Measurements from ENCODE around the gene PCYT1A. TPM values are rescaled to one million over a fixed set of nuclear protein-coding genes. Genes with fewer than 3 reads are reported as not detected.
"Not testable (repeated sequence)": the region's sequence is repeated elsewhere in the genome, so short reads cannot be mapped to it uniquely, and the experiment has no call there.

Gene PCYT1A
- total RNA-seq, 1 donor from 2014 or later = 74.4 TPM

- H3K4me3 Mint-ChIP-seq (ENCODE audit: unreplicated experiment) = no peak overlapping the region
- TF ChIP-seq CTCF (IDR thresholded peaks at IDR 0.05) = no peak
- H3K27ac Mint-ChIP-seq (ENCODE audit: unreplicated experiment) = no peak overlapping the region
- DNase-seq (ENCODE audit: low spot score) = no peak
- H3K9me3 Mint-ChIP-seq (ENCODE audit: low read depth) = no peaks in the 10 kb centered on the region
- H3K4me1 Mint-ChIP-seq (ENCODE audit: low read depth) = no peaks in the 10 kb centered on the region
- no peaks in the 10 kb centered on the region for H3K36me3 Mint-ChIP-seq (ENCODE audit: low read depth)
- H3K27me3 Mint-ChIP-seq (ENCODE audit: low read depth) = no peaks in the 10 kb centered on the region
Measured at GRCh38 chr3:196189566-196190347, 97.8 kb downstream of the PCYT1A start.

- H3K9me3 Mint-ChIP-seq (ENCODE audit: low read depth) = no peaks in the 10 kb centered on the region
- H3K27me3 Mint-ChIP-seq (ENCODE audit: low read depth) = no peaks in the 10 kb centered on the region
- H3K4me1 Mint-ChIP-seq (ENCODE audit: low read depth) = no peaks in the 10 kb centered on the region
- TF ChIP-seq CTCF (IDR thresholded peaks at IDR 0.05) = no peak
- no peak overlapping the region for H3K4me3 Mint-ChIP-seq (ENCODE audit: unreplicated experiment)
- DNase-seq (ENCODE audit: low spot score) = no peak
- H3K36me3 Mint-ChIP-seq (ENCODE audit: low read depth) = no peaks in the 10 kb centered on the region
- H3K27ac Mint-ChIP-seq (ENCODE audit: unreplicated experiment) = no peak overlapping the region
Measured at GRCh38 chr3:196186651-196187573, 100.6 kb downstream of the PCYT1A start.

- DNase-seq (ENCODE audit: low spot score) = no peak
- H3K27me3 Mint-ChIP-seq (ENCODE audit: low read depth) = no peaks in the 10 kb centered on the region
- no peak for TF ChIP-seq CTCF (IDR thresholded peaks at IDR 0.05)
- H3K4me1 Mint-ChIP-seq (ENCODE audit: low read depth) = no peaks in the 10 kb centered on the region
- no peaks in the 10 kb centered on the region for H3K36me3 Mint-ChIP-seq (ENCODE audit: low read depth)
- no peaks in the 10 kb centered on the region for H3K9me3 Mint-ChIP-seq (ENCODE audit: low read depth)
- H3K4me3 Mint-ChIP-seq (ENCODE audit: unreplicated experiment) = no peak overlapping the region
- no peak overlapping the region for H3K27ac Mint-ChIP-seq (ENCODE audit: unreplicated experiment)
Measured at GRCh38 chr3:196184881-196185280, 102.6 kb downstream of the PCYT1A start.

GRCh38 chr3:196184169-196184432, 103.4 kb downstream of the PCYT1A start:
- not testable (repeated sequence) for H3K9me3 Mint-ChIP-seq (ENCODE audit: low read depth); DNase-seq (ENCODE audit: low spot score); H3K4me3 Mint-ChIP-seq (ENCODE audit: unreplicated experiment); H3K36me3 Mint-ChIP-seq (ENCODE audit: low read depth); H3K4me1 Mint-ChIP-seq (ENCODE audit: low read depth); H3K27ac Mint-ChIP-seq (ENCODE audit: unreplicated experiment); H3K27me3 Mint-ChIP-seq (ENCODE audit: low read depth)

- TF ChIP-seq CTCF (IDR thresholded peaks at IDR 0.05) = no peak
- Mint-ChIP-seq H3K4me1 (ENCODE audit: low read depth) (peaks cover 7% of the 10 kb centered on the region), H3K4me3 (ENCODE audit: unreplicated experiment) (no peak overlapping the region), H3K27me3 (ENCODE audit: low read depth) (peaks cover 2% of the 10 kb centered on the region), H3K27ac (ENCODE audit: unreplicated experiment) (no peak overlapping the region), H3K36me3 (ENCODE audit: low read depth) (no peaks in the 10 kb centered on the region), H3K9me3 (ENCODE audit: low read depth) (no peaks in the 10 kb centered on the region)
- no peak for DNase-seq (ENCODE audit: low spot score)
Measured at GRCh38 chr3:196181127-196181546, 106.4 kb downstream of the PCYT1A start.

Data from chondrocyte (in vitro differentiated cells).